Measurements from ENCODE around the gene LIN37.

LIN37 gene

GRCh38 chr19:35777086-35777841, 28.9 kb downstream of the LIN37 start:
- no peak for DNase-seq

DNA sequence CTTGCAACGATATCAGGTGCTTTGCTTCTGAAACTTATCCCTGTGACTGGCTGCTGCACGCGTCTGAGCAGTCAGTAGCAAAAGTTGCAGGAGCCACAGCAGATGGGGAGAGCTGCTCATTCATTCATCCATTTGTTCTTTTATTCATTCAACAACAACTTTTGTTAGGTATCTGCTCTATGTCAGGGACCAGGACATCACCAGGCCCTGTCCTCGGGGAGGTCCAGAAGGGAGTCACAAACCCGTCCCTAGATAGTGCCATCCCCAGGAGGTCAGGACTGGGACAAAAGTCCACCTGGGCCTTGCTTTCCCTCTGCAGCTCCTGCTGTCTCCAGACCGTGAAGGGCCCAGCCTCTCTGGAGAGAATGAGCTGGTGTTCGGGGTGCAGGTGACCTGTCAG, 29.6 kb downstream of the LIN37 start:
- DNase-seq, result no peak

DNA sequence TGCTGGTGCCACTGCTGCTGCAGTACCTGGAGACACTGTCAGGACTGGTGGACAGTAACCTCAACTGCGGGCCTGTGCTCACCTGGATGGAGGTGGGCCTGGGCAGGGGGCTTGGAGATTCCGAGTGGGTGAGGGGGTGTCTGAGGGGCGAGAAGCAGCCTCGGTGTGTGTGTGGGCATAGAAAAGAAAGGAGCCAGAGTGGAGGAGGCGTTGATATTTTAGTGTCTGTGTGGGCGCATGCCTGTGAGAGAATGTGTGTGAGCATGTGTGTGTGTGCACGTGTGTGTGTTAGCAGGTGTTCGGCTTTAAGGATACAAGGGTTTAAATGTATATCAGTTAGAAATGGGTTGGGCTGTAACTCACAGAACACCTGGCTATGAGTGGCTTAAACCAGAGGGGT, 30.7 kb downstream of the LIN37 start:
- DNase-seq, result no peak

DNA sequence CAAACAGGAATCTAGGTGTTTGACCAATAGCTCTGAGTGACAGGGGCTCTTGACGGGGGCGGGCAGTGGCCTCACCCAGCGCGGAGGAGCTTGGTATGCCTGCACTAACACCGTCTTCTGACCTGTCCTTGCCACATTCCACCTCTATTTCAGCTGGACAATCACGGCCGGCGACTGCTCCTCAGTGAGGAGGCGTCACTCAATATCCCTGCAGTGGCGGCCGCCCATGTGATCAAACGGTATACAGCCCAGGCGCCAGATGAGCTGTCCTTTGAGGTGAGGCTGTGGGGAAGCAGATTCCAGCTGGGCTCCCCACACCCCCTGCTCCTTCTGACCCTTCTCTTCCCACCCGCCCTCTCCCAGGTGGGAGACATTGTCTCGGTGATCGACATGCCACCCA, 31.7 kb downstream of the LIN37 start:
- DNase-seq, result no peak

- no peak for DNase-seq
These were observed 32.3 kb downstream of the LIN37 start for GRCh38 chr19:35780717-35781116.

- DNase-seq, result no peak
These were observed 33.3 kb downstream of the LIN37 start for GRCh38 chr19:35781650-35782049.

- no peak for DNase-seq
These were observed 34.2 kb downstream of the LIN37 start for GRCh38 chr19:35782589-35782988.

GRCh38 chr19:35783469-35784434, 35.4 kb downstream of the LIN37 start:
- no peak for DNase-seq

DNA sequence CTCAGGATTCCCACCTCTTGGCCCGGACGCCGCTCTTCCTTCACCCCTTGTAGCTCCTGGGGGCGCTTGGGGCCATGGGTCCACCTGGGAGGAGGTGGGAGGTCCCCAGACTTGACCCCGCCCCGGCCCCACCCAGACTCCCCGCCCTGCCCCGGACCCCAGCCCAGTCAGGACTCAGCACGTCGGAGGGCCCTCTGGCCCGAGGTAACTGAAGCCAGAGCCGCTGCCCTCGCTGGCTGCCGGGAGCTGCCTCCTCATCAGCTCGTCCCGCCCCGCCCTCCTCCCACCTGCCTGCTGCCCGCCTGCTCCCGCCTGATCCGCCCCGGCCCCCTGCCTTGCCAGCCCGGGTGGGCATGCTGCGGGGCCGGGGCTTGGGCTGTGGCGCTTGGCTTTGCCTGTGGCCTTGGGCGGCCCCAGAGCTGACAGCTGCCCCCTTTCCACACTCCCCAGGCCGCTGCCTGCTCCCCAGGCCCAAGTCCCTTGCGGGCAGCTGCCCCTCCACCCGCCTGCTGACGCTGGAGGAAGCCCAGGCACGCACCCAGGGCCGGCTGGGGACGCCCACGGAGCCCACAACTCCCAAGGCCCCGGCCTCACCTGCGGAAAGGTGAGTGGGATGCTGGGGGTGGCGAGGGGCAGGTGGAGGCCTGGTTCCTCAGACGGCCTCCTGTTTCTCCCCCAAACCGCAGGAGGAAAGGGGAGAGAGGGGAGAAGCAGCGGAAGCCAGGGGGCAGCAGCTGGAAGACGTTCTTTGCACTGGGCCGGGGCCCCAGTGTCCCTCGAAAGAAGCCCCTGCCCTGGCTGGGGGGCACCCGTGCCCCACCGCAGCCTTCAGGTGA, 36.3 kb downstream of the LIN37 start:
- DNase-seq, result no peak

DNA sequence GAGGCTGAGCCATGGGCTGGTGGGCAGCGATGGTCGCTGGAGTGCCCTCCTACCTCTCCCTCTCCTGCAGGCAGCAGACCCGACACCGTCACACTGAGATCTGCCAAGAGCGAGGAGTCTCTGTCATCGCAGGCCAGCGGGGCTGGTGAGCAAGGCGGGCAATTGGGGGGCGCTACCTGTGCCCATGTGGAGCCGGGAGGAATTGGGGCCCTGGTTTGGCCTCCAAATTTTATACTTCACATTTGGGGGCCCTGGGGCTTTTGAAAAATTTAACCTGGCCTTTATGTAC, 36.9 kb downstream of the LIN37 start:
- DNase-seq, result no peak

GRCh38 chr19:35786299-35787160, 38.2 kb downstream of the LIN37 start:
- DNase-seq, result no peak

GRCh38 chr19:35787227-35787799, 38.9 kb downstream of the LIN37 start:
- no peak for DNase-seq

DNA sequence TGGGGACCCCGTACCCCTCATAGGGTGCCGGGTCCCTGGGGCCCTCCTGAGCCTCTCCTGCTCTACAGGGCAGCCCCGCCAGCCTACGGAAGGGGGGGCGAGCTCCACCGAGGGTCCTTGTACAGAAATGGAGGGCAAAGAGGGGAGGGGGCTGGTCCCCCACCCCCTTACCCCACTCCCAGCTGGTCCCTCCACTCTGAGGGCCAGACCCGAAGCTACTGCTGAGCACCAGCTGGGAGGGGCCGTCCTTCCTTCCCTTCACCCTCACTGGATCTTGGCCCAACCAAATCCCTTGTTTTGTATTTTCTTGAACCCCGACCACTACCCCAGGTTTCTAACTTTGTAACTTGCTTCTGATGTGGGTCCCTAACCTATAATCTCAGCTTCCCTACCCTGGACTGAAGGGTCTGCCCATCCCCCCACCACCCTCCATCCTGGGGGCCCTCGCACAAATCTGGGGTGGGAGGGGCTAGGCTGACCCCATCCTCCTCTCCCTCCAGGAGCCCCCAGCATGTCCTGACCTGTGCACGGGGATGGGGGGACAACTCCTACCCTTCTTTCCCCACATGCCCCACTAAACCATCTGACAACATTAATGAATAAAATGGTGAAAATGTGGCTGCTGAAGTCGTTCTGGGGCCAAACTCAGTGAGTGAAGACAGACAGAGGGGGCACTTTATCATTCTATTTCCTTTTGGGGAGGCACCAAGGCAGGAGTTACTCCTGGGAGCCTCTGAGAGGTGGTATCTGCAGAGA, 40.0 kb downstream of the LIN37 start:
- no peak for DNase-seq

GRCh38 chr19:35789195-35789977, 41.0 kb downstream of the LIN37 start:
- no peak for DNase-seq

- DNase-seq, result no peak
These were observed 41.9 kb downstream of the LIN37 start for GRCh38 chr19:35789978-35790944.

- no peak for DNase-seq
These were observed 42.8 kb downstream of the LIN37 start for GRCh38 chr19:35790981-35791813.

GRCh38 chr19:35791814-35792279, 43.5 kb downstream of the LIN37 start:
- DNase-seq, result no peak

DNA sequence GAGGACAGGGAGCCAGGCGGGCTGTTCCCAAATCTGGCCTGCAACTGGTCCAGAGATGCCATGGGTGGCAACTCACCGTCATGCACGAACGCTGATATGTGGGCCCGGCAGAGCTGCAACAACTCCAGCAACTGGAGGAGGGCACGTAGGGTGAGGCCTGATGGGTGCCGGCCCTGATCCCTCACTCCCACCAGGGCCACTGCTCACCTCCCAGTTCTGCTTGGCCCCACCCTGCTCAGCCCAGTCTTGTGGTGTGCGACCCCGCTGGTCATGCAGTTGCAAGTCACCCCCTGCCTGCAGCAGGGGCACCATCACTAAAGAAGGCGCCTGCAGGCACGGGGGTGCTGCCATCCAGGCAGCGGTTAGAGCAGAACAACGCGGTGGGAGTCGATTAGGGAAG, 43.9 kb downstream of the LIN37 start:
- DNase-seq, result no peak
